Hepatocyte (in vitro differentiated cells): ENCODE measurements around the gene NUF2.

Experiments used
- CTCF ChIP-seq: fragments of 200-600 bp; sonication (generic); IDR thresholded peaks from 2 replicates; pipeline ENCODE4 v1.5.1; 2016; ENCODE audit warnings: antibody characterized with exemption, mild to moderate bottlenecking; ENCODE audit not compliant: poor library complexity
- EZH2 ChIP-seq: fragments of 200-600 bp; sonication (generic); IDR thresholded peaks from 2 replicates; pipeline ENCODE4 v1.6.1; 2016; ENCODE audit warnings: antibody characterized with exemption, mild to moderate bottlenecking, borderline replicate concordance
- EZH2phosphoT487 ChIP-seq: fragments of 200-600 bp; sonication (generic); IDR thresholded peaks from one replicate; pipeline ENCODE4 v1.6.1; 2018; ENCODE audit warnings: antibody characterized with exemption, mild to moderate bottlenecking, low read depth, moderate library complexity; ENCODE audit not compliant: unreplicated experiment, severe bottlenecking

- TF ChIP-seq EZH2: no peak
- TF ChIP-seq CTCF: no peak
- TF ChIP-seq EZH2phosphoT487: no peak
Observed at GRCh38 chr1:163331116-163331515, 9.4 kb downstream of the NUF2 start.
